Fibroblast of skin of back (primary cell): Measurements from ENCODE around the gene ZCCHC8.

Source experiments
- DNase-seq: peaks from one replicate; pipeline ENCODE4 v3.0.0-alpha.2; 2013

The ZCCHC8 gene

DNA sequence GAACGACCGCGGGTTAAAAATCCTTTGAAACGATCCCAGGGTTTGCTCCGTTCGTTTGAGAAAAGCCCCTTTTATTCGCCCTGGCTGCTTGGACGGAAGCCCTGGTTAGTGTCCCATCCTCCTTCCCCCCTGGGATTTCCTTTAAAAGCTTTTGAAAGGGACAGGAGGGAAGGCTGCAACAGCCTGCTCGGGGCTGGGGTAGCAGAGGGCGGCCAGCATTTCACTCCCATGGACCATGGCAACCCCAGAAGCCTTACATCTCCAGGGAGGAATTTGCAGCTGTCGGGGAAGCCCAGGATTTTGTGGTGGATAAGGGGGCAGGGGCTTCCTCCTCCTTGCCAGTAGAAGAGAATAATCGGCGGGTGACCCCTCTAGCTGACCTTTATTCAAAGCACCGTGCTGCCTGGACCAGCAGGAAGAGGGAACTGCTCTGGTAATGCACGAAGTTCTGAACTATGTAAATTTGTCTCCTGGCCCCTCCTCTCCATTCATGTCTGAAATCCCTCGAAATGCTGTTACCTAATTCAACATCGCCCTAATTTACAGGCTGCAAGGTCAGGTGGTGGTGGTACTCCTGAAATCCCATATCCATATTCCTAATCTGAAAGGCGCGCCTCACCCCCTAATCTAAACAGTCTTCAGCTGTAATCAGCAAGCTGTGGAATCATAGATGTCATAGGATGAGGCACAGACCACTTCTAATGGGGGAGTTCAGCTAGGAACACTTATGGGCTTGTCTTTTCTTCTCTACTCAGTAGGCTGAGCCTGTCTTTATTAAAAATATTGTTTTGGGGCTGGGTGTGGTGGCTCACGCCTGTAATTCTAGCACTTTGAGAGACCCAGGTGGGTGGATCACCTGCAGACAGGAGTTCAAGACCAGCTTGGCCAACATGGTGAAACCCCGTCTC is 77.2 kb downstream of the ZCCHC8 start:
- peak; percentile 34 for DNase-seq

DNA sequence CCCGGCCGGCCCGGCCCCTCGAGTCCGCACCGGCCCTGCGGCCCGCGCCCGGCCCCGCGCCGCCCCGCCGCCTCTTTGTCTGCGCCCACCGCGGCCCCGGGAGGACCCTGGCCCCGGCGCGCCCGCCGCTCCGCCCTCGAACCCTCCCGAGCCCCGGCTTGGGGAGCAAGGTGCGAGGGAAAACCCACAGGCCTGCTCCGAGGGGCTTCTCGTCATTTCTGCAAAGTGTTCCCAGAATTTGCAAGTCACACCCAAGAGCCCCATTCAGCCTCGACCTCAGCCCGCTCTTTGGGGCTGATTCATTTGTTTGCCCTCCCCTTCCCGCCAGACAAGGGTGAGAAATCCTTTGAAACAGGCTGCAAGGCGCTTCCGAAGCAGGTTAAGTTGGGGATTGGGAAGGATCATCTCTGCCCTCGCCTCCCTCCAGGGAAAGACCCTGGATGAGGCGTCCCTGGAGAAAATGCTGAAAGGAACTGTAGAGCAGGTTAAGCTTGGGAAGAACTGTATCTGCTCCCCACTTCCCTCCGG is 77.9 kb downstream of the ZCCHC8 start:
- DNase-seq = peak; percentile 70

GRCh38 chr12:122421821-122422729 is 78.7 kb downstream of the ZCCHC8 start, which contains the start of gene CLIP1:
Gene CLIP1 (minus strand): TSS chr12:122422669. CDS start chr12:122380452, 42,217 bp downstream.
- DNase-seq = peak; percentile 81
